Stromal cell of bone marrow (primary cell): ENCODE measurements around the gene MAVS.
"Not testable (repeated sequence)": the region's sequence is repeated elsewhere in the genome, so short reads cannot be mapped to it uniquely, and the experiment has no call there.

ENCODE experiments used
- DNase-seq: peaks from one replicate; pipeline ENCODE4 v3.0.0-alpha.2; 2012; ENCODE audit warnings: low read depth

The MAVS gene

DNA sequence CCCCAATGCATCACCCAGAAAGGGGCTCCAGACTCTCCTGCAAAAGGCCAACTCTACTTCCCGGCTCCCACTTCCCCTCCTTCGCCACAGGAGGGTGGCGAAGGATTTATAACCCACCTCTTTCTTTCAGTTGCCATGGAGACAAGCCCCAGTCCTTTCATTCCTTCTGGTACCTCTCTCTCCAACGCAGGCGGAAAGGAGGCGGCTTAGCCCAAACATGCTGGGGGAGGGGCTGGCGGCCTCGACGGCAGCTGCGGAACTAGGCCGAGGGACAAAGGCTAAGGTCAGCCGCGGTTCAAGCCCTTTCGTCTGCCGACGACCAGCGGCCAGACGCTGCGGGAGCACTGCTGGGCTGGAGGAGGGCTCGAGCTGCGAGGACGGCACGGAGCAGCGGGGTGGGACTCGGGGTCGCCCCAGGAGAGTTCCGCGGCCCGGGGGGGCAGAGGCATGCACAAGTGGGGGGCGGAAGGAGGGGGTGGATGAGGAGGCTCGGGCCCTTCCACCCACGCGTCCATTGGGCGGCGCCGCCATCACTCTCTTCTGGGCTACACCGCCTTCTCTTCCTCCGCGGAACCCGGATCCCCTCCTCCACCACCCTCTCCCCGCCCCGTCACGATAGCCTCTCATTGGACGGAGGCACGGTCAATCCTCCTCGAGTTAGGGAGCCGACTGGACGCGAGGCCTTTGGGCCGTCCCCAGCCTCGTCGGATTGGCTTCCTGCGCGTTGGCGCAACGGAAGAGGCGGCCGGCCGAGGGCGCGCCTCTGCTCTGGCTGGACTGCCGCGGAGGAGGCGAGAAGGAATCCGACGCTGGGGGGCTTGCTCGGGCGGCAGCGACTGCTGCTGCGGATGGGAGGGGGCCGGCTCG is 42.2 kb downstream of the MAVS start, which contains the start of gene PANK2:
Gene PANK2, plus strand, starts transcription at position 766 of the 867 bp plus-strand sequence.
- peak; percentile 99 for DNase-seq

DNA sequence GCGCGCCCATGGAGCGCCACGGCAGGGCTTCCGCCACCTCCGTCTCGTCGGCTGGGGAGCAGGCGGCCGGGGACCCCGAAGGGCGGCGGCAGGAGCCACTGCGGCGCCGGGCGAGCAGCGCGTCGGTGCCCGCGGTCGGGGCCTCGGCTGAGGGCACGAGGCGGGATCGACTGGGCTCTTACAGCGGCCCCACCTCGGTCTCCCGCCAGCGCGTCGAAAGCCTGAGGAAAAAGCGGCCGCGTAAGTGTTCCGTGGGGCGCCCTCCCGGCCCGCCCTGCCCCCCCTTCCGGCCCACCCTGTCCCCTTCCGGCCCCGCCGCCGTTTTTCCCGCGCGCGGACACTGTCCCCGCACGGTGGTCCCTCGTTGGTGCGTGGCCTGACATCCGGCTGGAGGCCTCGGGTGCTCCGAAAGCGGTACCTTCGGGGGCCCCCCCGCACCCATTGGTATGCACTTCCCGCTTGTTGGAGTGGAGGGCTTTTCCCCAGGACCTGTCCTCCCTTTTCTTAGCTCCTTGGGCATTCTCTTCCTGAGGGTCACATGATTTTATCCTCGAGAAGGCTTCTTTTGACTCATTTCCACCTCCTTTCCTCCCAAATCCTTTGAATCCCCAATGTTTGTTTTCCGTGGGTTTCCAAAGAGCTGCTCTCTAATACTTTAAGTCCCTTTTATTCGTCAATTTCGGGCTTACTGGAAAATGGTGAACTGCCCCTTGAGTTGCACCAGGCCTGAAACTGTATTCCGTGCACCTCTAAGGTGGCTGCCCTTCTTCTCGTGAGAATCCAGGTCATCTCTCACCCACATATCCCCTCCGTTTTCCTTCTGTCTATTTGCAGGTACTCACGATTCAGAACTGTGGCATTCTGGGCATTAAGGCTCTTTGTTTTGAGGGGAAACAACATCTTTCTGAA is 43.1 kb downstream of the MAVS start:
- no peak for DNase-seq

DNA sequence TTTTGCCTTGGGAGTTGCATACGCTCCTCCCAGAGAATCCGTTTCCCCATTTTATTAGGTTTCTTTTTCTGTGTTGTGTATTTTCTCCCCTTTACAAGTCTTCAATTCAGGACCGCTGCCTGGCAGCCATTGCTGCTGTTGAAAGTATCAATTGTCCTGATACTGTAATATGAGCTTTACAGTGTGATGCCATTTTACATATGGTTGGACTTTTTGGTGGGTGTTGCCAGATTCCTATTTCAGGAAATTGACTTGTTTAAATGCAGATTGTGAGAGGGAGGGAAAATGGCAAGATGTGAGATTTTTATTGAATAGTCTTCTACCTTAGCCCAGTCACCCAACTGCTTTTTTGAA is 43.7 kb downstream of the MAVS start:
- DNase-seq, result no peak

DNA sequence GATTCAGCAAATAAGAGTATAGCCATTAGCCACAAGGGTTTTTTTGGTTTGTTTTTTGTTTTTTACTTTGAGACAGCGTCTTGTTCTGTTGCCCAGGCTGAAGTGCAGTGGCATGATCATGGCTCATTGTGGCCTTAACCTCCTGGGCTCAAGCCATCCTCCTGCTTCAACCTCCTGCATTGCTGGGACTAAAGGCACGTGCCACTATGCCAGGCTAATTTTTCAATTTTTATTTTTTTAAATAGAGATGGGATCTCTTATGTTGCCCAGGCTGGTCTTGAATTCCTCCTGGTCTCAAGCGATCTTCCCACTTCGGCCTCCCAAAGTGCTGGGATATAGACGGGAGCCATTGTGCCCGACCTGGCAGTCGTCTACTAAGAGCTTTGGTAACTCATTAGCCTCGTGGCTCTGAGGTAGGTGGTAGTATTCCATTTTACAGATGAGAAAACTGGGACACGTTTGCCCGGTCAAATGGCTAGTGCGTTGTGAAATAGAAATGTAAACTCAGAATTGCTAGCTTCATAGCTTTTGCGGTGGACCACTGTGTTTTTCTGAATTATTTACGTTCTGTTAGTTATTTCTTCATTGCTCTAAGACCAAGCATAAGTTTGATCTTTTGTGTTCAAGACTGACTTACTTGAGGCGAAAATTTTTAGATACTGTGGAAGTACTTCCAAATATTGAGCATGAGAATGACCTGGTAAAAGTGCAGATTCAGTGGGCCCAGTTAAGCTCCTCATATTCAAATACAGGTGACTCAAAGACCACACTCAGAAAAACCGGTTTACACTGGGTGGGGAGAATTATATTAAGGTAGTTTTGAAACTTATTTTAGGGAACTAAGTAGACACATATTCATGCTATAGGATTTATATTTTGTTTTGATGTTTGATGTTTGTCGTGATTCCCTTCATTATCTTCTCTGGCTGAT is 44.6 kb downstream of the MAVS start:
- DNase-seq, result no peak

- DNase-seq, result no peak
These were observed 48.2 kb downstream of the MAVS start for GRCh38 chr20:3894796-3895195.

DNA sequence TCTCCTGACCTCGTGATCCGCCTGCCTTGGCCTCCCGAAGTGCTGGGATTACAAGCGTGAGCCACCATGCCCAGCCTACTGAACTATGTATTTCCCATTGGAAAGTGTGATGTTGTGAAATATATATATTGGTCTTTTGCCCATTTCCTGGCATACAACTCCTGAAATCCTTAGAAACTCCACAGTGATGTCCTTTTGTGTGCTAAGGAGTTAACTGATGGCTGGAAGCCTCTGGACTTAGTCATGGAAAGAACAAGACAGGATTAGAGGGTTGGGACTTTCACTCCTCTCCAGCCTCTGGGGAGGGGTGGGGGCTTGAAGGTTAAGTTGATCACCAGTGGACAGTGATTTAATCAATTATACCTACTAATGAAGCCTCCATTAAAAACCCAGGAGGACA is 49.7 kb downstream of the MAVS start:
- no peak for DNase-seq

- no peak for DNase-seq
These were observed 50.4 kb downstream of the MAVS start for GRCh38 chr20:3896853-3897583.

DNA sequence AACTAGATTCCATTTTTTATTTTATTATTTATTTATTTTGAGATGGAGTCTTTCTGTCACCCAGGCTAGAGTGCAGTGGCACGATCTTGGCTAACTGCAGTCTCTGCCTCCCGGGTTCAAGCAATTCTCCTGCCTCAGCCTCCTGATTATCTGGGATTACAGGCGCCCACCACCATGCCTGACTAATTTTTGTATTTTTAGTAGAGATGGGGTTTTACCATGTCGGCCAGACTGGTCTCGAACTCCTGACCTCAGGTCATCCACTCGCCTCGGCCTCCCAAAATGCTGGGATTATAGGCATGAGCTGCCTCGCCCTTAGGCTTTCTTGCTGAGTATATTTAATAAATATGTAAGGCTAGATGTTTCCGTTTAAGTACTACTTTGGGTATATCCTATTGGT is 51.5 kb downstream of the MAVS start:
- DNase-seq, result not testable (repeated sequence)

DNA sequence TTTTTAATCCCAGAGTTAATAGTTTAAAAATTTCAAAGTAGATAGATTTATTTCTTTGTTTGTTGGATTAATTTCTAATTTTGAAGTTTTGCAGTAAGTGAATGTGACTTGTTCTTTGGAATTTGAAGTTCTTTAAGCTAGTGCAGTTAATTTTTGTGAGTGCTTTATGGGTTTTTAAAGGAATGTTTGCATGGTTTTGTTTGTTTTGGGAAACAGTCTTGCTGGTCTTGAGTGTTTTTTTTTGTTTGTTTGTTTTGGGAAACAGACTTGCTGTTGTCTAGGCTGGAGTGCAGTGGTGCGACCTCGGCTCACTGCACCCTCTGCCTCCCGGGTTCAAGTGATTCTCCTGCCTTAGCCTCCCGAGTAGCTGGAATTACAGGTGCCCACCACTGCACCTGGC is 52.0 kb downstream of the MAVS start:
- DNase-seq, result no peak

DNA sequence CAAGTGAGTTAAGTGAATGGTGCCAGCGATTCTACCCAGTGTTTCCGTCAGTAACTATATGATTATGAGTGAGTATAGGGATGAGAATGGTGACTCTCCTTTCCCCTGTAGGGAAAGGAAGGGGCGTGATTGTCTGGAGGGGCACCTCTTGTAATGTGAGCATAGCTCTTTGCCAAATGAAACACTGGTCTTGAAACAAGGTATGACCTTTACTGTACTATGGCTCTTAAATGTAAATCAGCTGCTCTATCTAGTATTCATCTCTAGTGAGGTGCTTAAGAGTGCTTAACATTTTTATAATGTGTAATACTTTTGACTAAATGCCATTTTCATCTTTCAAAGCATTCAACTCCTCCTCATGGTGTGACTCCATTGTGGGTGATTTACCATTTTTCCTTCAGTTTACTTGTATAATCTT is 53.6 kb downstream of the MAVS start:
- DNase-seq, result no peak

DNA sequence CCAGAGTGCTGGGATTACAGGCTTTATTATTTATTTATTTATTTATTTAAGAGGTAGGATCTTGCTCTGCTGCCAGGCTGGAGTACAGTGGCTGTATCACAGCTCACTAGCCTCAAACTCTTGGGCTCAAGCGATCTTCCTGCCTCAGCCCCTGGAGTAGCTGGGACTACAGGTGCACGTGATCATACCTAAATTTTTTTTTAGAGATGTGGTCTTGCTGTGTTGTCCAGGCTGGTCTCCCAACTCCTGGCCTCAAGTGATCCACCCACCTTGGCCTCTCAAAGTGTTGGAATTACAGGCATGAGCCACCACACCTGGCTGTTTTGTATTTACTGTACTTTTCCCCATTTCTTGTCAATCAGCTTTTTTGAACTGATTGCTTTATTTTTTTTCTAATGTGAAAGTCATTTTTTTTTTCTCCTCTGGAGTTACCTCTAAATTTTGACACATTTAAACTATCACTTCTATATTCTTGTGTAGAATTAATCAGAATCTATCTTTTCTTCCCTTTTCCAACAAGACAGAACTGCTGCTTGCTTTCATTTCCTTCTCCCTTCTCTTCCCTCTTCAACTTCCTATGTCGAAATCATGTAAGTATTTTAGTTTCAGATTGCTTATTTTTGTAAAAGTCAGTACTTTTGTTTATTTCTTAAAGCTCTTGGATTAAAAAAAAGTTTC is 54.5 kb downstream of the MAVS start:
- DNase-seq, result no peak

DNA sequence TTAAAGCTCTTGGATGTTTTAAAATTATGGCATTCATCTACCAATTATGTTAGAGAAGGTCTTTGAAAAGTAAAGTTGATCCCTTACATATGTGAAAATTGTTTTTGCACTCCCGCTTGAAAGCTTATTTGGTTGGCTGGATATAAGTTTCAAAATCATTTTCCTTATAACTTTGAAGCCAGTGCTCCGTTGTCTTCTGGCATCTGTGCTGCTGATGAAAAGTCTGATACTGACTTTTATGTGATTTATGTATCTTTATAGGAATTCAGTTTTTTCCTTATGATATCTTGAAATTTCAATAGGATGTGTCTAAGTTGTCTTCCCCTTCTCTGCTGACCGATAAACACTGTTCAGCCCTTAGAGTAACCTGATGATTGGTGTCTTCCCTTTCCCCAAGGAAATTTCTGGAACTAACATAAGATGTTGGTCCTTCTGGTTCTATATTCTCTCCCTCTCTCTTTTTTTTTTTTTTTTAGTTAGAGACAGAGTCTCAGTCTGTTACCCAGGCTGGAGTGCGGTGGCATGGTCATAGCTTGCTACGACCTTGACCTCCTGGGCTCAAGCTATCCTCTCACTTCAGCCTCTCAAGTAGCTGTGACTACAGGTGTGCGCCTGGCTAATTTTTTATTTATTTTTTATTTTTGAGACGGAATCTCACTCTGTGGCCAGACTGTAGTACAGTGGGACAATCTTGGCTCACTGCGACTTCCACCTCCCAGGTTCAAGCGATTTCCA is 55.2 kb downstream of the MAVS start:
- DNase-seq, result no peak

DNA sequence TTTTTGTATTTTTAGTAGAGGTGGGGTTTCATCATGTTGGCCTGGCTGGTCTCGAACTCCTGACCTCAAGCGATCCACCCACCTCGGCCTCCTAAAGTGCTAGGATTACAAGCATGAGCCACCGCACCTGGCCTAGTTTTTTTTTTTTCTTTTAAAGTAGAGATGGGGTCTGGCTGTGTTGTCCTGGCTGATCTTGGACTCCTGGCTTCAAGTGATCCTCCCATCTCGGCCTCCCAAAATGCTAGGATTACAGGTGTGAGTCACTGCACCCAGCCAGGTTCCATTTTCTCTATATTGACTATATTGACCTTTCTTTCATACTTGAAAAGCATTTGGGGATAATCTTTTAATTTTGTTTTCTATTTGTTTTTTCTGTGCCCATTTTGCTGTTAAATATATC is 55.8 kb downstream of the MAVS start:
- DNase-seq, result no peak

GRCh38 chr20:3904224-3904623 is 57.6 kb downstream of the MAVS start:
- DNase-seq, result no peak

GRCh38 chr20:3904857-3905256 is 58.2 kb downstream of the MAVS start:
- no peak for DNase-seq

DNA sequence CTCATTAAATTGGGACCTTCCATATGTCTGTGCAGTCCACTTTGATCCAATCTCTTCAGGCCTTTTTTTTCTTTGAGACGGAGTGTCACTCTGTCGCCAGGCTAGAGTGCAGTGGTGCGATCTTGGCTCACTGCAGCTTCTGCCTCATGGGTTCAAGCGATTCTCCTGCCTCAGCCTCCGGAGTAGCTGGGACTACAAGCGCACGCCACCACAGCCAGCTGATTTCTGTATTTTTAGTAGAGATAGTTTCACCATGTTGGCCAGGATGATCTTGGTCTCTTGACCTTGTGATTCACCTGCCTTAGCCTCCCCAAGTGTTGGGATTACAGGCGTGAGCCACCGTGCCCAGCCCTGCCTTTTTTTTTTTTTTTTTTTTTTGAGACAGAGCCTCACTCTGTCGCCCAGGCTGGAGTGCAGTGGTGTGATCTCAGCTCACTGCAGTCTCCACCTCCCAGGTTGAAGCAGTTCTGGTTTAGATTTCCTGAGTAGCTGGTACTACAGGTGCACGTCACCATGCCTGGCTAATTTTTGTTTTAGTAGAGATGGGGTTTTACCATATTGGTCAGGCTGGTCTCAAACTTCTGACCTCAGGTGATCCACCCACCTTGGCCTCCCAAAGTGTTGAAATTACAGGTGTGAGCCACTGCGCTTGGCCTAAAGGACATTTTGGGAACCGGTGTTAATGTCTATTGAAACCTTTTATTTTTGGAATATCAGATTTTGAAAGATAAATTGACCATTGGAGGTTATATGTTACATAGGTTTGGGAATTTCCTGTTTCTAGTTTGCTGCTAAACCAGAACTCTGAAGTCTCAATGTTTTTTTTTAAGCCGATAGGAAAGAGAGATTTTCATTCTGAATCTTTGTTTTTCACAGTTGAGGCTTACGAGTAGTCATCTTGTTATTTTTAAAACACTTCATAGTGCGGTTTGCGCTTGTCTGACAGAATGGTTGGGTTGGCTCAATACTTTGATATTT is 60.4 kb downstream of the MAVS start:
- DNase-seq, result not testable (repeated sequence)

DNA sequence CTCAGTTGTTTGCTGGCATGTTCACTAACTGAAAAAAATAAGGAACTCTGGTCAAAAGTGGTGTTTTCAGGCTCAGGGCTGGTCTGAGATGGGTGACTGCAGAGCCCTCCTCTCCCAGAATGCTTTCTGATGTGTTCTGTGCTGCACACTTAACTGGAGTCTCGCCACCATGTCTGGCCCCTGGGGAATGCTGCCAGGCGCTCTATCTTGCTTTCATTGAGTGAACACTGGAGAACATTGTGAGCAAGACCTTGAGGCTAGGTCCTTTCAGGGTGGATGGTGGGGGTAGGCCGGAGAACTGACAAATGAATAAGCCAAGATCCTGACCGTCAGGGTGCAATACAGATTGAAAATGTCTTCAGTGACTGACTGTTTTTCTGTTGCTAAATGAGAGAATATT is 62.0 kb downstream of the MAVS start:
- no peak for DNase-seq

DNA sequence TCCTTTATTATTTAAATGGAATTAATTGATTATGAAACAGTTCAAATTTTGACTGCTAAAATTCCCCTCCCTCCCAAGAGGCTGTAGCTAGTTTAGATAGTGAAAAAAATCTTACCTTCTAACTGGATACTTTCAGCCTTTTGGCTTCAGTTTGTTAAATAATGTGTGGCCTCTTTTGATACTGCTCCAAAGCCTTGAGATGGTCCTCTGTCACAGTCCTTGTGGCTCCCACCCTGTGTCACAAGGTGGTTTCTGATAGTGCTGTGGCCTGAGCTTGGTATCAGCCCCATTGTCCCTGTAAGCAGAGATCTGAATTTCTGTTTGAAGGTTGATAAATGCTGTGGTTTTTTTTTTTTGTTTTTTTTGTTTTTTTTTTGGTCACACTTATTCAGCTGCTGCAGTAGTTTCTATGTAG is 63.3 kb downstream of the MAVS start:
- DNase-seq, result no peak

GRCh38 chr20:3910853-3911252 is 64.2 kb downstream of the MAVS start:
- DNase-seq, result no peak
